AG09319 (cell line): ENCODE data around the gene C1orf52.

Experiments
- DNase-seq: peaks from one replicate; pipeline ENCODE4 v3.0.0-alpha.2; 2010; ENCODE audit warnings: low read depth; ENCODE audit errors: extremely low read depth
- TF ChIP-seq, protein P1 (sequence below): IDR thresholded peaks from 2 replicates; pipeline ENCODE4 v1.5.1; 2011; ENCODE audit warnings: low read depth, mild to moderate bottlenecking, inconsistent platforms, low read length, moderate library complexity

Gene C1orf52

DNA sequence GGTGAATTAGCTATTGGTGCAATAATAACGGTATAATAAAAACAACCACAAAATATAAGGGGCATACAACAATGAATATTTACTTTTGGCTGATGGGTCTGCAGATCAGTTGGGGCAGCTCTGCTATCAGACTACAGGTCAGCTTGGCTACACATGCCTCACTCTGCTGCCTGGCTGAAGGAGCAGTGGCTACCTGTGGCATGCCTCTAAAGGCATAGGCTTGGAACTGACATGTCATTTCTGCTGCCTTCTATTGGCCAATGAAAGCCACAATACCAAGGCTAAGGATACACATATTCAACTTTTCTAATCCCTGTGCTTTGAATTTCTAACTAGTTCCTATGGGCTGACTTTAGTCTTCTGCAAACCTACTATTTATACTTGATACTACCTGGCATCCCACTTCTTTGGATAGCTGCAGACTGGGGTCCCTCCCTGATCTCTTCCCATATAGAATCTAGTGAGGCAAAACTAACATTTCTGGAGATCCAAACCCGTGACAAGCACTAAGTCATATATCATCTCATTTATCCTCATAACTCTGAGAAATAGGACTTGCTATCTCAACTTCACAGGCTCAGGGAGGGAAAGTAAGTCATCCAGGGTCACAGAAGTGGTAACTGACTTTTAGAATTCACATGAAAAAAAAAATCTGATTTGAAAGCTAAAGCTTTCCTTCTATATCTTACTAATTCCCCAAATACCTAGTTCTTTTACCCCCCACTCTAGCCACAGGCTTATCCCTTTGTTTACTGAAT is 39.4 kb downstream of the C1orf52 start:
- no peak for DNase-seq
- TF ChIP-seq, protein P1, sequence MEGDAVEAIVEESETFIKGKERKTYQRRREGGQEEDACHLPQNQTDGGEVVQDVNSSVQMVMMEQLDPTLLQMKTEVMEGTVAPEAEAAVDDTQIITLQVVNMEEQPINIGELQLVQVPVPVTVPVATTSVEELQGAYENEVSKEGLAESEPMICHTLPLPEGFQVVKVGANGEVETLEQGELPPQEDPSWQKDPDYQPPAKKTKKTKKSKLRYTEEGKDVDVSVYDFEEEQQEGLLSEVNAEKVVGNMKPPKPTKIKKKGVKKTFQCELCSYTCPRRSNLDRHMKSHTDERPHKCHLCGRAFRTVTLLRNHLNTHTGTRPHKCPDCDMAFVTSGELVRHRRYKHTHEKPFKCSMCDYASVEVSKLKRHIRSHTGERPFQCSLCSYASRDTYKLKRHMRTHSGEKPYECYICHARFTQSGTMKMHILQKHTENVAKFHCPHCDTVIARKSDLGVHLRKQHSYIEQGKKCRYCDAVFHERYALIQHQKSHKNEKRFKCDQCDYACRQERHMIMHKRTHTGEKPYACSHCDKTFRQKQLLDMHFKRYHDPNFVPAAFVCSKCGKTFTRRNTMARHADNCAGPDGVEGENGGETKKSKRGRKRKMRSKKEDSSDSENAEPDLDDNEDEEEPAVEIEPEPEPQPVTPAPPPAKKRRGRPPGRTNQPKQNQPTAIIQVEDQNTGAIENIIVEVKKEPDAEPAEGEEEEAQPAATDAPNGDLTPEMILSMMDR = no peak

DNA sequence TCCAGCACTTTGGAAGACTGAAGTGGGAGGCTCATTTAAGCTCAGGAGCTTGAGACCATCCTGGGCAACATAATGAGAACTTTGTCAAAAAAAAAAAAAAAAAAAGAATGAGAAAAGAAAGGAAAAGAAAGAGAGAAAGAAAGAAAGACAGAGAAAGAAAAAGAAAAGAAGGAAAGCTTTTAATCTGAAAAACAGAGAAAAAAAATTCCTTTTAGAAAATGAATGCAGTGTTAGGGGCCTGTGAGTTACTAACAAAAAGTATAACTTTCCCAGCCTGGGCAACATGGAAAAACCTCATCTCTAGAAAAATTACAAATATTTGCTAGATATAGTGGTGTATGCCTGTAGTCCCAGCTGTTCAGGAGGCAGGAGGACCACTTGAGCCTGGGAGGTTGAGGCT is 42.8 kb downstream of the C1orf52 start:
- no peak for DNase-seq
- TF ChIP-seq, protein P1 = no peak

DNA sequence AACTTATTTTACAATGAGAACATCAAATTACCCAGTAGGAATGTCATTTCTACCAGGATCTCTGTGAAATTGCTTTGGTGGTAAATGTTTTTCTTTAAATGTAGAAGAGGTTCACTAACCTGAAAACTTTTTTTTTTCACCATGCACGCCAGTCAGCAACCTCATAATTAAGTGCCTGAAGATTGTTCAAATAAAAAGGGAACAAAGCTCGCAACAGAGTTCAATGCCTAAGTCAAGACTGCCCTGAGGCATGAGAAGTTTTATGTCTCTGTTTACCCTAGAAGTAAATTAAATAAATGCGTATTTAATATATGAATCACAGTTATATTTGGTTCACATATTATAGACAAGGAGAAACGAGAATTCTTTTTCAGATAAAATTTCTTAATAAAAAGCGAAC is 44.8 kb downstream of the C1orf52 start:
- DNase-seq = no peak
- TF ChIP-seq, protein P1 = no peak

DNA sequence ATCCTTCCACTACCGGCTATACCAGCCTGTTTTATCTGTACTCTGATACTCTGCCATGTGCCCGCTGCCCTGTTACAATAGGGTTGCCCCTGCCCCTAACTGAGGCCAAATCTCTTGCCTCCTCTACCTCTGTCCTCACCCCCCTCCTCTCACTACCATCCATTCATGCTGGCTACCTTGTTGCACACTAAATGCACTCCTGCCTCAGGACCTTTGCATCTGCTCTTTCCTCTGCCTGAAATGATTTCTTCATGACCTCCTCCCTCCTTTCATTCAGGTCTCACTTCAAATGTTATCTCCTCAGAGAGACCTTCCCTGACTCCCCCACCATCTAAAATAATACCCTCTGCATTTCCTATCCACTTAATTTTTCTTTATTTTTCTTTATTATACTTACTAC is 51.0 kb downstream of the C1orf52 start:
- no peak for DNase-seq
- TF ChIP-seq, protein P1 = no peak

DNA sequence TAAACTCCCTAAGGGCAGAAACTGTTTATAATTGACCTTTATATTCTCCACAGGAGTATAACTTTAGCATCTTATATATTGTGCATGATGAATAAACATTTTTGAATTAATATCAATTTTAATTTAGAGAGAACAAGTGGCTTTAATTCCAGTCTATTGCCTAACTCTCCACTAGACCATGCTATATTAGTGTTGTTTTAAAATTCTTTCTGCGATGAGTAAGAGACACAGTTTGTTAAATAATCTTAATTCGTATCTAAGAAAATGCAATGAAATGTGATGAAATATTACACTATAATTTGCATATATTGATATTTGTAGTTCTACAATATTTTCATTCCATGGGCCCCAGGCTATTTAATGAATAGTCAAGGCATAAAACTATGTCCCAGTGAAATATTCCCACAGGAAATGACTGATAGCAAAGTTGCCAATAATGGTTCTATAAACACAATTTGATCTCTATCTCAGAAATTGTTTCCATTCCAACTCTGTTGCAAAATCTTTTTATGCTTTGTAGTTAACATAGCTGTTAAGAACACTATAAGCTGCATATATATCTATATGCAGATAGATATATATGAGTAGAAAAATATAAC is 55.8 kb downstream of the C1orf52 start:
- TF ChIP-seq, protein P1 = no peak
- peak; percentile 55 for DNase-seq

DNA sequence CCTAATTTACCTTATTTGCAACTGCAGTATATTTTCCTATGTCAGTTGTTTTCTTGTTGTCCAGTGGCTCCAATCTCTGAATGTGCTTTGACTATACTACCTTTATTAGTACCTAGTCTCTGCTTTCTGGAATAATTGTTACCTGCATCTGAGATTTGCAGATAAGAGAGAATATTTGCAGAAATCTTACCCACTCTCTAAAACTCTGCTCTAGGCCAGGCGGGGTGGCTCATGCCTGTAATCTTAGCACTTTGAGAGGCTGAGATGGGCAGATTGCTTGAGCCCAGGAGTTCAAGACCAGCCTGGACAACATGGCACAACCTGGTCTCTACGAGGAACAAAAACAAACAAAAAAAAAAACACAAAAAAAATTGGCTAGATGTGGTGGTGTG is 56.6 kb downstream of the C1orf52 start:
- DNase-seq = no peak
- TF ChIP-seq, protein P1 = no peak

DNA sequence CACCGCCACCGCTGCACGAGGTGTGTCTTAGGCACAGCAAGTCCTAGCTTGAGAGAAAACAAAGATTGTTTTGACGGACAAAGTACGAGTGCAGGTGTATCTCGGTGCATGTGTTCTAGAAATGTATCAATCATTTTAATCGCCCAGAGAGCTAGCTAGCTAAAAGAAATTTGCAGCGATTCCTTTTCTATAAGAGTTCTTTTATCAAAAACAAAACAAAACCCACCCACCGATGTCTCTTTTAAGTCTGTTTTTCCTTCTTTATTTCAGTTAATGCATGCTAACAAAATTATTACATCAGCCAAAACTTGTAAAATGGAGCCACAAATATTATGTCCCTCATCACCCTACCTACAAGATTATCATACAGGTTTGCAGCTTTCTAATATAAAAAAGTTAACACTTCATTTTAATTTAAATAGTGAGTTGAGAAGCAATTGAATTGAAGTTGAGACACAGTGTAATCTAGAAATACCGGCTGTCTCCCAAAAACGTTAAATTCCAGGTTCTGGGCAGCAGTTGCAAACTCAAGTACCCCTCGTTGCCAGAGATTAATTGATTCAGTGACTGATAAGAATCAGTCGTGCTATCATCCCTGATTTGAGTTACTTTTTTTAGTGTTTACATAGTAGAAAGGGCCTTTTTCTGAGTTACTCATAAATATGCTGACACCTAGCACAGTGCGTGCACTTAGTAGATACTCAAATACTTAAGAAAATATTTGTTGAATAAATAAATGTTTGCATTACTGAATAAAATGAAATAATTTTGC is 57.2 kb downstream of the C1orf52 start:
- no peak for DNase-seq
- TF ChIP-seq, protein P1 = no peak
